ENCODE data around the gene MGST3.

DNA sequence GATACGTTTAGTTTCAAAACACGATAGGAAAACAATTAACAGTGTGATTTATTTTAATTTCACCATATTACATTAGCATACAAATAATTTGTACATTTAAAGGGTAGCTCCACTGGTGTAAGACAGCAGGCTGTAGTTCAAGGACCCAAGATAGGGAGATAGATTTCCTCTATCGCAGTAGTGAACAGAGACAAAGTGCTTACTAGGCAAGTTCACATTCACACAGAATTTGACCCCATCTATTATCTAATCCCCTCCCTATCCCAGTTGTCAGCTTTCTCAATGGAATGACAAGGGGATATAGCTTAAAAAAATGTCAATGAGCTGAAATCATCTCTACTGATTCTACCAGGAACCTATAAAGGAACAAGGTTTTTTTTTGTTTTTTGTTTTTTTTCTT lies 31.2 kb downstream of the MGST3 start:
- TF ChIP-seq, protein P1, sequence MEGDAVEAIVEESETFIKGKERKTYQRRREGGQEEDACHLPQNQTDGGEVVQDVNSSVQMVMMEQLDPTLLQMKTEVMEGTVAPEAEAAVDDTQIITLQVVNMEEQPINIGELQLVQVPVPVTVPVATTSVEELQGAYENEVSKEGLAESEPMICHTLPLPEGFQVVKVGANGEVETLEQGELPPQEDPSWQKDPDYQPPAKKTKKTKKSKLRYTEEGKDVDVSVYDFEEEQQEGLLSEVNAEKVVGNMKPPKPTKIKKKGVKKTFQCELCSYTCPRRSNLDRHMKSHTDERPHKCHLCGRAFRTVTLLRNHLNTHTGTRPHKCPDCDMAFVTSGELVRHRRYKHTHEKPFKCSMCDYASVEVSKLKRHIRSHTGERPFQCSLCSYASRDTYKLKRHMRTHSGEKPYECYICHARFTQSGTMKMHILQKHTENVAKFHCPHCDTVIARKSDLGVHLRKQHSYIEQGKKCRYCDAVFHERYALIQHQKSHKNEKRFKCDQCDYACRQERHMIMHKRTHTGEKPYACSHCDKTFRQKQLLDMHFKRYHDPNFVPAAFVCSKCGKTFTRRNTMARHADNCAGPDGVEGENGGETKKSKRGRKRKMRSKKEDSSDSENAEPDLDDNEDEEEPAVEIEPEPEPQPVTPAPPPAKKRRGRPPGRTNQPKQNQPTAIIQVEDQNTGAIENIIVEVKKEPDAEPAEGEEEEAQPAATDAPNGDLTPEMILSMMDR (conservative IDR thresholded peaks at IDR 0.05) = no peak
- TF ChIP-seq EZH2 (IDR thresholded peaks at IDR 0.05; ENCODE audit: low read depth) = no peak

Data from PC-9 (cell line).